HepG2 (cell line): ENCODE data around the gene LHB. TPM values are rescaled to one million over a fixed set of nuclear protein-coding genes. Genes with fewer than 3 reads are reported as not detected.

Experiments used
- ATAC-seq: fragments of 200-7000 bp; cut with Tn5 transposase; 3 replicates; pipeline ENCODE4 v1.9.1; 2020; ENCODE audit warnings: mild to moderate bottlenecking, moderate library complexity
- BruUV-seq: library from RNA; stranded (reverse); fragments of 400-500 nt; replicated peaks from 2 replicates; lab custom pipeline; 2021; lab: Mats Ljungman, UMichigan
- CTCF ChIA-PET: fragments of 300-600 bp; formaldehyde crosslinking; extraction: SDS; loops from one replicate; lab custom pipeline; 2021; ENCODE audit warnings: low total read pairs, inconsistent platforms, low intra/inter-chr PET ratio; lab: Yijun Ruan, JAX
- POLR2A ChIA-PET: fragments of 350-600 bp; sonication (Branson Sonifier 250); formaldehyde crosslinking; loops from one replicate; lab custom pipeline; 2020; ENCODE audit warnings: antibody characterized with exemption, inconsistent platforms; lab: Yijun Ruan, JAX
- DNase-seq: peaks from one replicate; pipeline ENCODE4 v3.0.0-alpha.2; 2015; ENCODE audit warnings: low spot score
- FAIRE-seq: peaks from 3 replicates; lab custom pipeline; 2011; peaks lifted over from hg19 to GRCh38; lab: Jason Lieb, UNC
- H2AFZ ChIP-seq: one replicate; pipeline ENCODE4 v1.6.1; 2011; ENCODE audit warnings: low read length, inconsistent platforms
- H3K27ac ChIP-seq: fragments of 300-600 bp; 3 replicates; pipeline ENCODE4 v1.8.0; 2011; ENCODE audit warnings: mixed run types, mild to moderate bottlenecking, mixed read lengths, low read length, inconsistent platforms; ENCODE audit not compliant: insufficient read depth; ENCODE audit errors: extremely low read length
- H3K27me3 ChIP-seq, 2 experiments: fragments of 200-600 bp in 1 of 2; 2 replicates in 1 of 2; 3 replicates in 1 of 2; pipeline versions ENCODE4 v1.6.0 to v1.8.0; 2011; ENCODE audit warnings: low read length in 2 of 2, mild to moderate bottlenecking in 2 of 2, moderate library complexity in 2 of 2, inconsistent platforms in 1 of 2; ENCODE audit not compliant: insufficient read depth in 2 of 2, control insufficient read depth in 1 of 2
- H3K36me3 ChIP-seq, 2 experiments: fragments of 200-600 bp in 1 of 2; replicated peaks in 1 of 2; 2 replicates in 1 of 2; 3 replicates in 1 of 2; pipeline versions ENCODE4 v1.5.1 to v1.8.0; 2011; ENCODE audit warnings: low read length in 2 of 2, inconsistent platforms in 1 of 2; ENCODE audit not compliant: insufficient read depth in 2 of 2, control insufficient read depth in 1 of 2
- H3K4me1 ChIP-seq: 2 replicates; pipeline ENCODE4 v1.5.1; 2012; ENCODE audit warnings: low read length, inconsistent platforms; ENCODE audit not compliant: insufficient read depth
- H3K4me2 ChIP-seq: 2 replicates; pipeline ENCODE4 v1.6.0; 2011; ENCODE audit warnings: low read depth, low read length, inconsistent platforms
- H3K4me3 ChIP-seq, 3 experiments: fragments of 200-600 bp in 1 of 3; sonication (generic), shearing (Covaris generic) in 1 of 3; replicated peaks in 1 of 3; 2 replicates each; pipeline ENCODE4 v1.5.1; 2011 to 2016; ENCODE audit warnings: low read length in 3 of 3, inconsistent platforms in 2 of 3, low read depth in 2 of 3, mild to moderate bottlenecking in 2 of 3, control low read depth in 1 of 3, mixed read lengths in 1 of 3; ENCODE audit not compliant: insufficient read depth in 1 of 3
- H3K79me2 ChIP-seq: one replicate; pipeline ENCODE4 v1.6.1; 2011; ENCODE audit warnings: low read length, inconsistent platforms; ENCODE audit not compliant: insufficient read depth
- H3K9ac ChIP-seq: 2 replicates; pipeline ENCODE4 v1.6.0; 2011; ENCODE audit warnings: mild to moderate bottlenecking, low read depth, low read length, inconsistent platforms; ENCODE audit not compliant: insufficient read depth
- H3K9me3 ChIP-seq: 2 replicates; pipeline ENCODE4 v1.5.1; 2012; ENCODE audit warnings: mild to moderate bottlenecking, low read length
- H4K20me1 ChIP-seq: 2 replicates; pipeline ENCODE4 v1.6.0; 2011; ENCODE audit warnings: inconsistent platforms, mild to moderate bottlenecking, low read length, moderate library complexity; ENCODE audit not compliant: insufficient read depth
- ELF3 ChIP-seq: IDR thresholded peaks from 2 replicates; pipeline ENCODE4 v1.6.1; 2016; ENCODE audit warnings: missing genetic modification reagents, missing compliant biosample characterization
- ETV5 ChIP-seq: IDR thresholded peaks from 2 replicates; pipeline ENCODE4 v1.6.1; 2018; ENCODE audit warnings: missing biosample characterization, missing genetic modification reagents, inconsistent platforms, borderline replicate concordance
- GABPA ChIP-seq, 2 experiments: IDR thresholded peaks; 2 replicates each; pipeline ENCODE4 v1.6.1; 2011 to 2016; ENCODE audit warnings: low read depth in 2 of 2, low read length in 1 of 2, missing biosample characterization in 1 of 2, missing genetic modification characterization in 1 of 2
- NONO ChIP-seq, 2 experiments: fragments of 450-650 bp in 1 of 2; sonication (generic) in 1 of 2; formaldehyde crosslinking in 1 of 2; IDR thresholded peaks in 1 of 2; conservative IDR thresholded peaks in 1 of 2; 2 replicates each; pipeline versions ENCODE4 v1.6.1 to v1.8.0; 2017 to 2022; ENCODE audit warnings: mild to moderate bottlenecking in 1 of 2, missing genetic modification reagents in 1 of 2, moderate library complexity in 1 of 2
- XRCC5 ChIP-seq: fragments of 200-400 bp; formaldehyde crosslinking; optimal IDR thresholded peaks from 2 replicates; pipeline ENCODE3; 2017; ENCODE audit warnings: mild to moderate bottlenecking, low read length
- WGBS: methylation state at CpG from one replicate; pipeline ENCODE4 v1.1.6; 2017; ENCODE audit warnings: low lambda C conversion rate; 5-methylcytosine and 5-hydroxymethylcytosine counted together
- in situ Hi-C: cut with HindIII; loops from 2 replicates; pipeline ENCODE4 v1.10.0; 2017; ENCODE audit warnings: low pct_unique_long_range_greater_than_20kb; ENCODE audit not compliant: extremely low pct_ligation_motif_present
- intact Hi-C: fragments of 100-400 bp; cut with micrococcal nuclease; formaldehyde crosslinking; loops from one replicate; pipeline ENCODE4 v1.10.0; 2022; ENCODE audit not compliant: unreplicated experiment
- polyA plus RNA-seq, 8 experiments: library from polyadenylated mRNA; depleted of rRNA in 3 of 8; stranded (reverse) in 7 of 8; unstranded in 1 of 8; fragments of >200 nt; fragmentation: Illumina TruSeq in 4 of 8; extraction: Trizol in 4 of 8; gene quantifications; 2 replicates each; pipeline versions ENCODE4 v1.2.1 to v1.2.3, GENCODE V29; 2011 to 2016; ENCODE audit warnings: low read depth in 4 of 8, missing spikeins in 1 of 8, mixed read lengths in 1 of 8; ENCODE audit not compliant: insufficient read depth in 1 of 8
- total RNA-seq, 5 experiments: library from RNA; depleted of rRNA; stranded (reverse); fragments of >200 nt; fragmentation: Illumina TruSeq; extraction: Trizol; gene quantifications; 2 replicates each; pipeline ENCODE4 v1.2.3, GENCODE V29; 2016; ENCODE audit warnings: low read depth in 1 of 5
- TF ChIP-seq, protein P1 (sequence below): sonication (generic); formaldehyde crosslinking; IDR thresholded peaks from 2 replicates; pipeline ENCODE4 v1.4.0; 2020; ENCODE audit warnings: missing genetic modification reagents, borderline replicate concordance
- TF ChIP-seq, protein P2 (sequence below): sonication (generic); formaldehyde crosslinking; IDR thresholded peaks from 2 replicates; pipeline ENCODE4 v1.4.0; 2020; ENCODE audit warnings: missing genetic modification reagents
- TF ChIP-seq, protein P3 (sequence below): IDR thresholded peaks from 2 replicates; pipeline ENCODE4 v1.6.1; 2016; ENCODE audit warnings: low read depth, borderline replicate concordance
- TF ChIP-seq, protein P4 (sequence below): sonication (generic); formaldehyde crosslinking; IDR thresholded peaks from 2 replicates; pipeline ENCODE4 v1.5.0; 2020; ENCODE audit warnings: mild to moderate bottlenecking, missing genetic modification reagents, moderate library complexity
- TF ChIP-seq, protein P5 (sequence below): IDR thresholded peaks from 2 replicates; pipeline ENCODE4 v1.6.1; 2018; ENCODE audit warnings: missing genetic modification reagents, mild to moderate bottlenecking, missing compliant biosample characterization

LHB gene
- total and polyA plus RNA-seq, 2 of the 13 experiments (the other 11 are each of a cell fraction or from before 2014, with no cell fraction given), result not detected

DNA sequence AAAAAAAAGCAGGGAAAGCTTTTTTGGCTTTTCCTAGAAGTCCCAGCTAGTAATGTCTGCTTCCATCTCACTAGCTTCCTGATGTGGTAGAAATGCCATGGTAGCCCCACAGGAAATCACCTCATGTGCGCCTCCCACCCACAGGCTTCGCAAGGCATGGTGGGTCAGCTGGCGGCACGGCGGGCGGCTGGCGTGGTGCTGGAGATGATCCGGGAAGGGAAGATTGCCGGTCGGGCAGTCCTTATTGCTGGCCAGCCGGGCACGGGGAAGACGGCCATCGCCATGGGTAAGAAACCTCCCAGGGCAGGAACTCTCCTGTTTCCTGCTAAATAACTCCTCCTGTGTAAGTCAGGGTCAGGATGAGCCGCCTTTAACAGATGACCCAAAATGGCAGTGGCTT lies 12.8 kb downstream of the LHB start (continued):
- TF ChIP-seq, protein P1, sequence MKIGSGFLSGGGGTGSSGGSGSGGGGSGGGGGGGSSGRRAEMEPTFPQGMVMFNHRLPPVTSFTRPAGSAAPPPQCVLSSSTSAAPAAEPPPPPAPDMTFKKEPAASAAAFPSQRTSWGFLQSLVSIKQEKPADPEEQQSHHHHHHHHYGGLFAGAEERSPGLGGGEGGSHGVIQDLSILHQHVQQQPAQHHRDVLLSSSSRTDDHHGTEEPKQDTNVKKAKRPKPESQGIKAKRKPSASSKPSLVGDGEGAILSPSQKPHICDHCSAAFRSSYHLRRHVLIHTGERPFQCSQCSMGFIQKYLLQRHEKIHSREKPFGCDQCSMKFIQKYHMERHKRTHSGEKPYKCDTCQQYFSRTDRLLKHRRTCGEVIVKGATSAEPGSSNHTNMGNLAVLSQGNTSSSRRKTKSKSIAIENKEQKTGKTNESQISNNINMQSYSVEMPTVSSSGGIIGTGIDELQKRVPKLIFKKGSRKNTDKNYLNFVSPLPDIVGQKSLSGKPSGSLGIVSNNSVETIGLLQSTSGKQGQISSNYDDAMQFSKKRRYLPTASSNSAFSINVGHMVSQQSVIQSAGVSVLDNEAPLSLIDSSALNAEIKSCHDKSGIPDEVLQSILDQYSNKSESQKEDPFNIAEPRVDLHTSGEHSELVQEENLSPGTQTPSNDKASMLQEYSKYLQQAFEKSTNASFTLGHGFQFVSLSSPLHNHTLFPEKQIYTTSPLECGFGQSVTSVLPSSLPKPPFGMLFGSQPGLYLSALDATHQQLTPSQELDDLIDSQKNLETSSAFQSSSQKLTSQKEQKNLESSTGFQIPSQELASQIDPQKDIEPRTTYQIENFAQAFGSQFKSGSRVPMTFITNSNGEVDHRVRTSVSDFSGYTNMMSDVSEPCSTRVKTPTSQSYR (CRISPR knock-in tag), result no peak

DNA sequence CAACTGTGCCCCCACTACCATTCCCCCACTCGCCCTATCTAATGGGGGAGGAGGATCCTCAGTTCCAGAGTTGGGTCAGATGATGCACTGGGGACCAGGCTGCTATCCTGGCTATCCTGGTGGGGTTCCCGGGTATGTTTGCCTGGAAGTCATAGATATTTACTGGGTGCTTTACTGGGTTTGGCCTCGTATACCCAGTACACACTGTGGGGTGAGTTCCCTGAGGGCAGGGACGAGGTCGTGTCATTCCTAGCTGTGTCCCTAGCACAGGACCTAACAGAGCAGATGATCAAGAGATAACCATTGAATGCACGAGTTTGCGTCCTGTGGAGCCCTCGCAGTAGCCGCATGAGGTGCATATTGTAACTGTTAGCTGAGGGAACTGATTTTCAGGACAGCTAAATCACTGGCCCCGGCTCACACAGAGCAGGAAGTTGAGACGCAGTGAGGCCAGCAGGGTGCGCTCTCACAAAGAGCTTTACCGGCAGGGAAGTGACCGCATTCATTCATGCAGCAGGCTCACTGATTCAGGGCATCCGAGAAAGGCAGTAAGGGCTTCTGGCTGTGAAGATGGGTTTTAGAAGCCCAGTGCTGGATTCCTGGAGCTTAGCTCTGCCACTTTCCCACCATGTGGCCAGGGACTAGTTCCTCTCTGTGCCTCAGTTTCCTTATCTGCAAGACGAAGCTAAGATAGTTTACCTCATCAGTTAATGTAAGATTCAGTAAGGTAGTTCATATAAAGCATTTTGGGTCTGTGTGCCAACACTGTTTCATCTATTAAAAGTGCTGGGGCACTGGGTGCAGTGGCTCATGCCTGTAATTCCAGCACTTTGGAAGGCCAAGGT lies 17.2 kb downstream of the LHB start:
- Histone ChIP-seq H3K9me3 (no peaks in the 10 kb centered on the region), H3K4me3 (no peak overlapping the region), H2AFZ (no peak overlapping the region), H3K27ac (no peak overlapping the region), H4K20me1 (no peaks in the 10 kb centered on the region), H3K27me3 (no peaks in the 10 kb centered on the region), H3K4me2 (no peak overlapping the region), H3K9ac (no peak overlapping the region), H3K4me1 (peaks cover 16% of the 10 kb centered on the region), H3K79me2 (peaks cover 22% of the 10 kb centered on the region), H3K36me3 (peaks cover 12 to 28% of the 10 kb centered on the region in 2 experiments; a peak in 4 of 5 replicates)
- ChIA-PET CTCF (no interaction called here), POLR2A (no interaction called here)
- FAIRE-seq (no peak), ATAC-seq (peak; percentile 75), DNase-seq (no peak)
- BruUV-seq, result no TSS peak
- intact Hi-C loops, result no loop called here
- in situ Hi-C loops, result no loop called here
- 78% methylated on average over 11 of the region's 16 CpGs for WGBS
- TF ChIP-seq GABPA (IDR thresholded peaks at IDR 0.05; ENCODE audit: low read depth, low read length), result no peak
- TF ChIP-seq GABPA (CRISPR knock-in tag; IDR thresholded peaks at IDR 0.05; ENCODE audit: low read depth), result peak; percentile 37; the same call in 1 of the 2 replicates
- TF ChIP-seq, protein P2, sequence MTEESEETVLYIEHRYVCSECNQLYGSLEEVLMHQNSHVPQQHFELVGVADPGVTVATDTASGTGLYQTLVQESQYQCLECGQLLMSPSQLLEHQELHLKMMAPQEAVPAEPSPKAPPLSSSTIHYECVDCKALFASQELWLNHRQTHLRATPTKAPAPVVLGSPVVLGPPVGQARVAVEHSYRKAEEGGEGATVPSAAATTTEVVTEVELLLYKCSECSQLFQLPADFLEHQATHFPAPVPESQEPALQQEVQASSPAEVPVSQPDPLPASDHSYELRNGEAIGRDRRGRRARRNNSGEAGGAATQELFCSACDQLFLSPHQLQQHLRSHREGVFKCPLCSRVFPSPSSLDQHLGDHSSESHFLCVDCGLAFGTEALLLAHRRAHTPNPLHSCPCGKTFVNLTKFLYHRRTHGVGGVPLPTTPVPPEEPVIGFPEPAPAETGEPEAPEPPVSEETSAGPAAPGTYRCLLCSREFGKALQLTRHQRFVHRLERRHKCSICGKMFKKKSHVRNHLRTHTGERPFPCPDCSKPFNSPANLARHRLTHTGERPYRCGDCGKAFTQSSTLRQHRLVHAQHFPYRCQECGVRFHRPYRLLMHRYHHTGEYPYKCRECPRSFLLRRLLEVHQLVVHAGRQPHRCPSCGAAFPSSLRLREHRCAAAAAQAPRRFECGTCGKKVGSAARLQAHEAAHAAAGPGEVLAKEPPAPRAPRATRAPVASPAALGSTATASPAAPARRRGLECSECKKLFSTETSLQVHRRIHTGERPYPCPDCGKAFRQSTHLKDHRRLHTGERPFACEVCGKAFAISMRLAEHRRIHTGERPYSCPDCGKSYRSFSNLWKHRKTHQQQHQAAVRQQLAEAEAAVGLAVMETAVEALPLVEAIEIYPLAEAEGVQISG, result 0 out of 2 replicates have a peak, but pooled peaks have one; percentile 43
- TF ChIP-seq ELF3, result 0 out of 2 replicates have a peak, but pooled peaks have one; percentile 42
- TF ChIP-seq, protein P3, sequence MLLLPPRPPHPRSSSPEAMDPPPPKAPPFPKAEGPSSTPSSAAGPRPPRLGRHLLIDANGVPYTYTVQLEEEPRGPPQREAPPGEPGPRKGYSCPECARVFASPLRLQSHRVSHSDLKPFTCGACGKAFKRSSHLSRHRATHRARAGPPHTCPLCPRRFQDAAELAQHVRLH, result no peak
- TF ChIP-seq, protein P4, sequence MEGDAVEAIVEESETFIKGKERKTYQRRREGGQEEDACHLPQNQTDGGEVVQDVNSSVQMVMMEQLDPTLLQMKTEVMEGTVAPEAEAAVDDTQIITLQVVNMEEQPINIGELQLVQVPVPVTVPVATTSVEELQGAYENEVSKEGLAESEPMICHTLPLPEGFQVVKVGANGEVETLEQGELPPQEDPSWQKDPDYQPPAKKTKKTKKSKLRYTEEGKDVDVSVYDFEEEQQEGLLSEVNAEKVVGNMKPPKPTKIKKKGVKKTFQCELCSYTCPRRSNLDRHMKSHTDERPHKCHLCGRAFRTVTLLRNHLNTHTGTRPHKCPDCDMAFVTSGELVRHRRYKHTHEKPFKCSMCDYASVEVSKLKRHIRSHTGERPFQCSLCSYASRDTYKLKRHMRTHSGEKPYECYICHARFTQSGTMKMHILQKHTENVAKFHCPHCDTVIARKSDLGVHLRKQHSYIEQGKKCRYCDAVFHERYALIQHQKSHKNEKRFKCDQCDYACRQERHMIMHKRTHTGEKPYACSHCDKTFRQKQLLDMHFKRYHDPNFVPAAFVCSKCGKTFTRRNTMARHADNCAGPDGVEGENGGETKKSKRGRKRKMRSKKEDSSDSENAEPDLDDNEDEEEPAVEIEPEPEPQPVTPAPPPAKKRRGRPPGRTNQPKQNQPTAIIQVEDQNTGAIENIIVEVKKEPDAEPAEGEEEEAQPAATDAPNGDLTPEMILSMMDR (CRISPR knock-in tag), result peak; percentile 71
- TF ChIP-seq NONO (IDR thresholded peaks at IDR 0.05), result no peak
- TF ChIP-seq NONO (CRISPR knock-in tag; conservative IDR thresholded peaks at IDR 0.05), result no peak
- TF ChIP-seq XRCC5, result peak; percentile 30
- peak; percentile 46; the same call in 1 of the 2 replicates for TF ChIP-seq ETV5 (CRISPR knock-in tag)
- TF ChIP-seq, protein P5, sequence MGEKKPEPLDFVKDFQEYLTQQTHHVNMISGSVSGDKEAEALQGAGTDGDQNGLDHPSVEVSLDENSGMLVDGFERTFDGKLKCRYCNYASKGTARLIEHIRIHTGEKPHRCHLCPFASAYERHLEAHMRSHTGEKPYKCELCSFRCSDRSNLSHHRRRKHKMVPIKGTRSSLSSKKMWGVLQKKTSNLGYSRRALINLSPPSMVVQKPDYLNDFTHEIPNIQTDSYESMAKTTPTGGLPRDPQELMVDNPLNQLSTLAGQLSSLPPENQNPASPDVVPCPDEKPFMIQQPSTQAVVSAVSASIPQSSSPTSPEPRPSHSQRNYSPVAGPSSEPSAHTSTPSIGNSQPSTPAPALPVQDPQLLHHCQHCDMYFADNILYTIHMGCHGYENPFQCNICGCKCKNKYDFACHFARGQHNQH (CRISPR knock-in tag), result no peak
